Endothelial cell (in vitro differentiated cells): ENCODE measurements around the gene TANGO2. TPM values are rescaled to one million over a fixed set of nuclear protein-coding genes. Genes with fewer than 3 reads are reported as not detected.
A peak's percentile ranks its signal among the peaks of the same experiment; 100 is the strongest.

Experiments used
- DNase-seq: peaks from one replicate; pipeline ENCODE4 v3.0.0; 2021; ENCODE audit warnings: low spot score
- H3K27ac Mint-ChIP-seq: one replicate; pipeline ENCODE4 v1.8.0; 2021; ENCODE audit warnings: mixed read lengths, inconsistent platforms; ENCODE audit not compliant: unreplicated experiment
- H3K27me3 Mint-ChIP-seq: one replicate; pipeline ENCODE4 v1.8.0; 2021; ENCODE audit warnings: mild to moderate bottlenecking, moderate library complexity, mixed read lengths, inconsistent platforms; ENCODE audit not compliant: unreplicated experiment
- H3K36me3 Mint-ChIP-seq: one replicate; pipeline ENCODE4 v1.8.0; 2021; ENCODE audit warnings: mild to moderate bottlenecking, low read depth, mixed read lengths, inconsistent platforms; ENCODE audit not compliant: unreplicated experiment
- H3K4me1 Mint-ChIP-seq: one replicate; pipeline ENCODE4 v1.8.0; 2021; ENCODE audit warnings: mild to moderate bottlenecking, mixed read lengths, inconsistent platforms; ENCODE audit not compliant: unreplicated experiment
- H3K4me3 Mint-ChIP-seq: one replicate; pipeline ENCODE4 v1.8.0; 2021; ENCODE audit warnings: mild to moderate bottlenecking, mixed read lengths, inconsistent platforms; ENCODE audit not compliant: unreplicated experiment
- H3K9me3 Mint-ChIP-seq: one replicate; pipeline ENCODE4 v1.8.0; 2021; ENCODE audit warnings: mixed read lengths, inconsistent platforms; ENCODE audit not compliant: unreplicated experiment
- CTCF ChIP-seq: fragments of 200-600 bp; sonication (generic); IDR thresholded peaks from one replicate; pipeline ENCODE4 v1.5.0; 2021; ENCODE audit warnings: antibody characterized with exemption; ENCODE audit not compliant: unreplicated experiment
- total RNA-seq: library from RNA; stranded (reverse); fragmentation: NEBNext Ultra II Directional; extraction: Animal tissue kit (Norgen Biotek cat#: 25700); gene quantifications from one replicate; pipeline ENCODE4 v1.2.1, GENCODE V29; 2021; ENCODE audit not compliant: unreplicated experiment

The TANGO2 gene
- total RNA-seq, 1 donor from 2014 or later, result 15.3 TPM

- Mint-ChIP-seq H3K9me3 (no peaks in the 10 kb centered on the region), H3K27me3 (no peaks in the 10 kb centered on the region), H3K4me1 (no peaks in the 10 kb centered on the region), H3K27ac (no peak overlapping the region), H3K4me3 (peak overlapping the region; percentile 81), H3K36me3 (peaks cover 20% of the 10 kb centered on the region)
- no peak for TF ChIP-seq CTCF
- DNase-seq, result no peak
These were observed 25.8 kb downstream of the TANGO2 start for GRCh38 chr22:20046730-20047129.

GRCh38 chr22:20051927-20052308, 31.0 kb downstream of the TANGO2 start:
- no peak overlapping the region for H3K4me3 Mint-ChIP-seq
- H3K4me1 Mint-ChIP-seq, result no peaks in the 10 kb centered on the region
- no peak for DNase-seq
- H3K9me3 Mint-ChIP-seq, result no peaks in the 10 kb centered on the region
- H3K36me3 Mint-ChIP-seq, result peaks cover 16% of the 10 kb centered on the region
- no peak for TF ChIP-seq CTCF
- no peak overlapping the region for H3K27ac Mint-ChIP-seq
- H3K27me3 Mint-ChIP-seq, result no peaks in the 10 kb centered on the region

- Mint-ChIP-seq H3K27ac (no peak overlapping the region), H3K9me3 (no peaks in the 10 kb centered on the region), H3K4me1 (no peaks in the 10 kb centered on the region), H3K36me3 (peaks cover 16% of the 10 kb centered on the region), H3K27me3 (no peaks in the 10 kb centered on the region), H3K4me3 (no peak overlapping the region)
- TF ChIP-seq CTCF, result no peak
- DNase-seq, result no peak
These were observed 31.7 kb downstream of the TANGO2 start for GRCh38 chr22:20052309-20053259.

- Mint-ChIP-seq H3K36me3 (peaks cover 9% of the 10 kb centered on the region), H3K9me3 (no peaks in the 10 kb centered on the region), H3K4me1 (no peaks in the 10 kb centered on the region), H3K27me3 (no peaks in the 10 kb centered on the region), H3K4me3 (no peak overlapping the region), H3K27ac (no peak overlapping the region)
- DNase-seq, result no peak
- no peak for TF ChIP-seq CTCF
These were observed 32.6 kb downstream of the TANGO2 start for GRCh38 chr22:20053407-20054033.

GRCh38 chr22:20054034-20054427, 33.1 kb downstream of the TANGO2 start:
- no peak for TF ChIP-seq CTCF
- Mint-ChIP-seq H3K4me3 (no peak overlapping the region), H3K27me3 (no peaks in the 10 kb centered on the region), H3K4me1 (no peaks in the 10 kb centered on the region), H3K27ac (no peak overlapping the region), H3K9me3 (no peaks in the 10 kb centered on the region), H3K36me3 (peaks cover 6% of the 10 kb centered on the region)
- DNase-seq, result no peak
